Fibroblast of skin of abdomen (primary cell): ENCODE measurements around the gene SOBP.
A peak's percentile ranks its signal among the peaks of the same experiment; 100 is the strongest.

Source experiments
- DNase-seq: peaks from one replicate; pipeline ENCODE4 v3.0.0-alpha.2; 2013

The SOBP gene

DNA sequence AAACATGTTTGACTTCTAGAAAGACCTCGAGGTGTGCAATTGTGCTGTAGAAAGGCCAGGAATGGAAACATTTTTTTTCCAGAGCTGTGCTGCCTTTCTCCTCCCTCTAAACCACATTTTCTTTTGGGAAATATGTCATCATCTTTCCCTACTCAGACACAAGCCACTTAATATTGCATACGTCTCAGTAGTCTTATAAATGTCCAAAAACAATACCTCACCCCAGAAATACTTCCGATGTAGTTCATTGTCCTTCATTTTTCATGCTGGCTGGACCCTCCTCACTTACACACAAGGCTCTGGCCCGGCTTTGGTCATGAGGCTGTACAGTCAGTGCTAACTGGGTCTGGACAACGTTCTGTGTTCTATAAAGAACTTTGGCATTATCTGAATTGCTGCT lies 207.8 kb downstream of the SOBP start:
- DNase-seq, result peak; percentile 33

DNA sequence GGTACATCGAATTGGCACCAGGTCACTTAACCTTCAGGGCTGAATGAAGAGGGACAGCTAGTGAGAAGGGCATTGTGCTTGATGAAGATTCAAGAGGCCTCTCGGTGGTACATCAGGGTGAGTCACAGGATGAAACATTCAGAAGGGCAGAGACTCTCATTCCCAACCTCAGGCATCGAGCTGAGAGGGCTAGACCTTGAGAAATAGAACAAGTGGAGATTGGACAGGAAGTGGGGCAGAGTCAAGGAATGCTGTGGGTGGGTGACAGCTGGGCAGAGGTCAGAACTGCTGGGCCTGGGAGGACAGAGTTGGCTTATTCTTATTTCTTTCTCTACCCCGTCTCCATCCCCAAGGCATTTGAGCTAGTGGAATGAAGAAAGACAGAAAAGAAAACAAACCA lies 208.2 kb downstream of the SOBP start:
- DNase-seq, result peak; percentile 68

DNA sequence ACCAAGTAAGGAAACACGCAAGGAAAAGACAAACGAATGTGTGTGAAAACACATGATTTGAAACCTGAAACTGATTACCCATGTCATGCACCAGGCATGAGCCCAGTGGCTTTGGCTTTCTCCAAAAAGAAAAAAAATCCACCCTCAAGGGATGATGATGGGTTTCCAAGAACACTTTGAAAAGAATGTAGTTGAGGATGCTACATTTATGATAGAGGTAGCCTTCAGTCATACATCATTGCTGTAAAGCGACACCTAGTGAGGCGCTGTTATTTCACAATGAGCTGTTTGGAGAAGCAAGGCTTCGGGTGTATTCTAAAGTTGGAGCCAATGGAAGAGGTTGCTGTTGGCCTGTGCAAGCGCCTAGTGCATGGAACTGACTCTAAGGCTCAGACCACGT lies 209.3 kb downstream of the SOBP start:
- DNase-seq, result no peak

DNA sequence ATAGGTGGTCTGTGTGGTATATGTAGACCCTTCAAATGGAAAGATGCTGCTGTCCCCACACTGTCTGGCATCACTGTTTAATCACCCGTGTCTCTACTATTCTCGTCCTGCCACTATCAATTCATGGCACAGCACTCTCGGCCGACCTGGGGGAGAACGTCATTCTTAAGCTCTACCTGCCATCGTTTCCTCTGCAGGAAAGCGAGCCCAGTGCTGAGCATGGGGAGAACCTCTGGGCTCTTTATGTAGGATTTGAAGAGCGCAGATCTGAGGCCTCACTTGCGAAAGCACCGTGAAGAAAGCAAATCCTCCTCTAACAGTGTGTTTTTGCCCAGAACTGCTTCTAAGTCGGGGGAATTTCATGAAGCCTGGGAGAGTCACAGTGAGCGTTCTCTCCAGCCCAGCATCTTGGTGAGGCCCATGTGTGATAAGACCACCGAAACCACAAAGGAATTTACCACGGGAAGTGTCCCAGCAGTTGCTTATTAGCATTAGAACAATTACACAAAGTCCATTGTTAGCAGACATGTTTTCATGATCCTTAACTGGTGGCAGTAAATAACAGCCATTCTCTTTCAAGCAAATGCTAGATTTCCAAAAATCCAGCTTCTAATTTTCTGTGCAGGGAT lies 209.9 kb downstream of the SOBP start:
- no peak for DNase-seq

DNA sequence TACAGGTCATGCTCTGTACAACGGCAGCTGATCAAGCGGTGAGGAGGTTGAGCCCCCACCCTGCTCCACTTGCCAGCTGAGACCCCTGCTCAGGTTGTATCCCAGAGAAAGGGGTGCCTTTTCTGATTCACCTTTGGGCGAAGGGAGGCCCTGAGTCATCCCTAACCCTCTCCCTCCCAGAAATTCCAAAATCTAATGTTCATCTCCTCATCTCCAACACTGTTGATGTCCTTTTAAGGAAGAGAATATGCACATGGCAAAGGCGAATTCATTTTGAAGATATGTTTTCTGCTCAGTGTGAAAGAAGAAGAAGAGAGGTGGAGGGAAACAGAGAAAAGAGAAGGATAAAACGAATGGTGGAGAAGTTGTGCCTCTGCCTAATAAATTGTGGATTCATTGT lies 213.7 kb downstream of the SOBP start:
- no peak for DNase-seq

DNA sequence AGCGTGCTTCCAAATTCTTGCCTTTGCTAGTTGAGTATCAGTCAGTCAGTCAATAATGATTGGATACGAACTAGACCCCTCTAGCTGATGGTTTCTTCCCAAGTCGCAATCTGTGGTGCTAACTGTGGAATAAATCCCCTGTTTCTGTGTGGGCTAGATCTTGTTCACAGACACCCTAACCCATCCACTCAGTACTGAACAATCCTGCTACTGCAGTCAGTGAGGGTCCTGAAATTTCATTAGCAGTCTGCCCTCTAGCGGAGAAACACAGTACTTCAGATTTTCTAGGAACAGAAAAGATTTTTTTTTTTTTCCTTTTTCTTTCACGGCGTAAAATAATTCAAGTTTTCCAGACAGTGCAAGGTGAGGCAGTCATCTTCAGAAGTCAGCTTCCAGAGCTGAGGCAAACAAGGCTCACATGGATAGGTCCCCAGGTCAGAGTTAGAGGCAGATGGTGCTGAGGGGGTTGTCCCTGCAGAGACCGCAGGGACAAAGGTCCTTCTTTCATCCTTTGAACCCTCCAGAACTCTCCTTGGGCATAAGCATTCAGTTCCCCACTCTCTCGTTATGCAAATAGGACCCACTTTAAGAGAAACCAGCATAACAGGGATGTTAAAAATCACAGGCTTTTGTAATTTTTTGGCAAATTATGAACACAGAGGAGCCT lies 214.6 kb downstream of the SOBP start:
- DNase-seq, result peak; percentile 61

DNA sequence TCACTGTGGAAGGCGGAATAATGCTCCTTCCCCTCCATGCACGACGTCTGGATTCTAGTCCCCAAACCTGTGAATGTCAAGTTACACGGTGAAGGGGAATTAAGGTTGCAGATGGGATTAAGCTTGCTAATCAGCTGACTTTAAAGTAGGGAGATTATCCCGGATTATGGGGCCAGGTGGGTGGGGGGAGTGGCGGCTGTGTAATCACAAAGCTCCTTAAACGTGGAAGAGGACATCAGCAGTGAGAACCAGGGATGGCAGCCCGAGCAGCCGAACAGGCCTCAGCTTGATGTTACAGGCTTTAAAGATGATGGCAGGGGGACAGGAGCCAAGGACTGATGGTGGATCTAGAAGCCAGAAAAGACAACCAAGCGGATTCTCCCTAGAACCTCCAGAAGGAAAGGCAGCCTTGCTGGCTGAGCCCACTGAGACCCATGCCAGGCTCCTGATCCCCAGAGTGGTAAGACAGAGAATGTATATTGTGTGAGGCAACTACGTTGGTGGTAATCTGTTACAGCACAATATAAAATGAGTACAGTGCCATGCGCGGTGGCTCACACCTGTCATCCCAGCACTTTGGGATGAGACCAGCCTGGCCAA lies 216.7 kb downstream of the SOBP start:
- no peak for DNase-seq

DNA sequence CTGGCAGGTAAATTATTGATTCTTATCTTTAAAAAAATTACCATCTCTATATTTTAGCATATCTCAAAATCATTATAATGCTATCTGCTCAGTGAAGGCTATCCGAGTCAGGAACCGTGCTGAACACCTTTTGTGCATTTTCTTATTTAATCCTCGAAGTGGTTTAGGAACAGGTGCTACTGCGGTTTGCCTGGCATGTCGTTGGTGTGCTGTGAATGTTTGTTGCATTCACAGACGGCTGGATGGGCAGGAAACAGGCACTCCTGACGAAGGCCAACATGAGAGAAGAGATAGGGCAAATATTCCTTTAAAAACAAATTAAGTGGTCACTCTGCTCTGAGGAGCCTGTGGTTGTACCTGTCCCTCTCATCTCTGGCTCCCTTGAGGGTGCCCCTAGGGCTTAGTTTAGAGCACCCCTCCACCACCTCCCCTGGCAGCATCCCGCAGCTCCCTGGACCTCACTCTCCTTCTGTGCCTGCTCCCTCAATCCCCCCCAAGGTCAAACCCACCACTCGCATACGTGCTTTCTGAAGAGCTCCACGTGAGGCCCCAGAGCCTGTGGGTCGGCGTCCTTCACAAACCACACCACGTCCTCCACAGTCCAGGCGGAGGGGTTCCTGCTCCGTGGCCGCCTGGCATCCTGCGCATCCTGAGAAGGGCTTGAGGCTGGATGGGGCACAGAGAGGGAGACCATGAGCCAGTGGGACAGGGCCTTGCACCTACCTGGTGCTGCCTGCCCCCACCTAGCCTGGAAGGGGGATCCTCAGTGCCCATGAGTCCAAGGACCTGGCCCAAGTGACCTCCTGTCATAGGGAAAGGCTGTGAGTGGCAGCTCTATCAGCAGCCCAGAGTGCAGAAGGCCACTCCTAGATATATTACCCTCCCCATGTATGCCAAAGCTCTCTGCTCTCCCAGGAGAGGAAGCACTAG lies 217.7 kb downstream of the SOBP start:
- DNase-seq, result no peak

DNA sequence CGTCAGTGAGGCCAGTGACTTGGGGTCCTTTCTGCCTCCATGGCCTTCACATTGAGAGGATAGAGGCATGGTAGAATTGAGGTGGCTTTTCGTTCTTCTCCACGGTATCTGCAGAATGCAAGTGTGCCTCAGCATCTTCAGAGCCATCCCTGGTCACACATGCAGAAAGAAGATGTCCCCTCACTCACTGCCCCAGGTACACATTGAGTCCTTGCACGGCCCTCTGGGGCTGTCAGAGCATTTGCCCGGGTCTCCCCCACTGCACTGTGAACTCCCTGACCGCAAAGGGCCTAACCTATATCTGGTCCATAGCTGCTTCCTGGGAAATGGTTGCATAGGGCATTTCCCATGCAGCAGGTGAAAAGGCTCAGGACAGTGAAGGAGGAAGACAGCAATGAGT lies 218.5 kb downstream of the SOBP start:
- DNase-seq, result no peak

DNA sequence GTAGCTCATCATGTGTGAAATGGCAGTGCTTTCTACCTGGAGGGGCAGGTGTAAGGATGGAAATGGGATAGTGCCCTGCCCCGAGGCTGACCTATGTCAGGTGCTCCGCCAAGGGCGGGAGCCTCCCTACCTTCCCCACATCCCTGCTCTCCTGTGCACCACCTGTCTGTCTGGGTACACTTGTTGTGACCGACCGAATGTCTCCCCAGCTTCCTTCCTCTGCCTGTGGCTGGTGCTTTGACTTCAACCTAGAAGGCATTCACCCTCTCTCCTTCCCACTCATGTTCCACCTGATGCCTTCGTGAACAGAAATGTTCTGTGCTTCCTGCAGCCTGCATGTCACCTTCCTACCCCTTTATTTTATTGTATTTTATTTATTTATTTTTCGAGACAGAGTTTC lies 219.4 kb downstream of the SOBP start:
- DNase-seq, result no peak
